H1 (cell line): ENCODE data around the gene SLC1A7. TPM values are rescaled to one million over a fixed set of nuclear protein-coding genes. Genes with fewer than 3 reads are reported as not detected.

Source experiments
- CTCF ChIA-PET: fragments of 300-600 bp; sonication (Branson Sonifier 250); formaldehyde crosslinking; loops from one replicate; lab custom pipeline; 2021; ENCODE audit not compliant: partially characterized antibody; lab: Charles Lee
- POLR2A ChIA-PET: fragments of 300-600 bp; sonication (Branson Sonifier 250); formaldehyde crosslinking; loops from one replicate; lab custom pipeline; 2021; ENCODE audit warnings: inconsistent platforms; ENCODE audit not compliant: partially characterized antibody; lab: Charles Lee
- DNase-seq, 2 experiments: peaks; one replicate each; pipeline versions ENCODE4 v3.0.0 to v3.0.0-alpha.2; 2010 to 2022; ENCODE audit warnings: low spot score in 2 of 2, low read depth in 1 of 2, mixed read lengths in 1 of 2
- FAIRE-seq: peaks from 2 replicates; lab custom pipeline; 2011; peaks lifted over from hg19 to GRCh38; lab: Jason Lieb, UNC
- H2AFZ ChIP-seq: 2 replicates; pipeline ENCODE4 v1.8.1; 2012; ENCODE audit warnings: low read length, inconsistent platforms
- H2AK5ac ChIP-seq: 2 replicates; pipeline ENCODE4 v1.6.1; 2013; ENCODE audit warnings: low read depth, low read length
- H2BK120ac ChIP-seq: replicated peaks from 2 replicates; pipeline ENCODE3; 2013; ENCODE audit warnings: low read depth, low read length, inconsistent platforms
- H2BK12ac ChIP-seq: 2 replicates; pipeline ENCODE4 v1.6.1; 2013; ENCODE audit warnings: low read depth, low read length
- H2BK15ac ChIP-seq: 2 replicates; pipeline ENCODE4 v1.6.1; 2013; ENCODE audit warnings: low read length
- H2BK20ac ChIP-seq: 2 replicates; pipeline ENCODE4 v1.6.1; 2013; ENCODE audit warnings: low read length
- H2BK5ac ChIP-seq: 2 replicates; pipeline ENCODE4 v1.6.1; 2013; ENCODE audit warnings: low read depth, low read length
- H3K14ac ChIP-seq: 2 replicates; pipeline ENCODE4 v1.6.1; 2013; ENCODE audit warnings: inconsistent platforms; ENCODE audit not compliant: insufficient read length
- H3K18ac ChIP-seq: 2 replicates; pipeline ENCODE4 v1.6.1; 2013; ENCODE audit warnings: low read length; ENCODE audit errors: extremely low read depth
- H3K23ac ChIP-seq: 2 replicates; pipeline ENCODE4 v1.6.1; 2013; ENCODE audit warnings: inconsistent platforms; ENCODE audit not compliant: insufficient read length
- H3K23me2 ChIP-seq: 2 replicates; pipeline ENCODE4 v1.6.1; 2013; ENCODE audit warnings: low read depth, low read length
- H3K27ac ChIP-seq: 2 replicates; pipeline ENCODE4 v1.6.1; 2011; ENCODE audit warnings: low read depth, low read length, inconsistent platforms
- H3K27me3 ChIP-seq, 4 experiments: replicated peaks in 1 of 4; 1 replicate in 1 of 4; 2 replicates in 3 of 4; pipeline versions ENCODE4 v1.6.1 to v1.8.1; 2011 to 2013; ENCODE audit warnings: low read length in 3 of 4, mild to moderate bottlenecking in 3 of 4, inconsistent platforms in 2 of 4, mixed read lengths in 2 of 4, moderate library complexity in 1 of 4; ENCODE audit not compliant: control insufficient read depth in 3 of 4, insufficient read depth in 3 of 4; ENCODE audit errors: extremely low read depth in 1 of 4
- H3K36me3 ChIP-seq, 4 experiments: 2 replicates each; pipeline versions ENCODE4 v1.6.1 to v1.8.1; 2011 to 2013; ENCODE audit warnings: mild to moderate bottlenecking in 4 of 4, low read length in 3 of 4, moderate library complexity in 2 of 4, control low read depth in 1 of 4, inconsistent platforms in 1 of 4; ENCODE audit not compliant: insufficient read depth in 4 of 4, control insufficient read depth in 2 of 4
- H3K4ac ChIP-seq: replicated peaks from 2 replicates; pipeline ENCODE3; 2013; ENCODE audit warnings: low read length, low read depth, mixed read lengths, inconsistent platforms; ENCODE audit not compliant: insufficient read length
- H3K4me1 ChIP-seq, 4 experiments: replicated peaks in 1 of 4; 1 replicate in 1 of 4; 2 replicates in 3 of 4; pipeline versions ENCODE4 v1.6.1 to v1.8.1; 2011 to 2013; ENCODE audit warnings: low read length in 3 of 4, inconsistent platforms in 2 of 4, mixed read lengths in 1 of 4; ENCODE audit not compliant: insufficient read depth in 4 of 4, control insufficient read depth in 3 of 4
- H3K4me2 ChIP-seq, 2 experiments: 2 replicates each; pipeline versions ENCODE4 v1.6.1 to v1.8.1; 2011 to 2013; ENCODE audit warnings: low read depth in 2 of 2, low read length in 2 of 2, control low read depth in 1 of 2, inconsistent platforms in 1 of 2, mild to moderate bottlenecking in 1 of 2; ENCODE audit not compliant: insufficient read depth in 1 of 2
- H3K4me3 ChIP-seq, 4 experiments: fragments of 200-600, 300-600 bp in 1 of 4; sonication (generic), shearing (Covaris generic), sonication (Bioruptor Twin) in 1 of 4; 2 replicates each; pipeline versions ENCODE4 v1.5.1 to v1.8.1; 2011 to 2016; ENCODE audit warnings: low read length in 4 of 4, low read depth in 3 of 4, control low read depth in 2 of 4, inconsistent platforms in 2 of 4, mild to moderate bottlenecking in 2 of 4, mixed read lengths in 1 of 4, moderate library complexity in 1 of 4; ENCODE audit not compliant: insufficient read depth in 2 of 4; ENCODE audit errors: extremely low read depth in 1 of 4
- H3K56ac ChIP-seq: replicated peaks from 2 replicates; pipeline ENCODE3; 2013; ENCODE audit warnings: low read depth, mild to moderate bottlenecking, mixed read lengths, low read length, inconsistent platforms; ENCODE audit not compliant: insufficient read length
- H3K79me1 ChIP-seq: 2 replicates; pipeline ENCODE4 v1.6.1; 2013; ENCODE audit warnings: low read depth, low read length, control low read depth
- H3K79me2 ChIP-seq, 2 experiments: 2 replicates each; pipeline versions ENCODE4 v1.6.1 to v1.8.1; 2012 to 2013; ENCODE audit warnings: low read length in 2 of 2, mild to moderate bottlenecking in 2 of 2, inconsistent platforms in 1 of 2; ENCODE audit not compliant: insufficient read depth in 2 of 2, control insufficient read depth in 1 of 2
- H3K9ac ChIP-seq, 4 experiments: replicated peaks in 1 of 4; 1 replicate in 1 of 4; 2 replicates in 3 of 4; pipeline versions ENCODE4 v1.6.1 to v1.8.1; 2011 to 2013; ENCODE audit warnings: low read depth in 3 of 4, low read length in 3 of 4, control low read depth in 2 of 4, mild to moderate bottlenecking in 2 of 4, moderate library complexity in 2 of 4, inconsistent platforms in 1 of 4; ENCODE audit errors: extremely low read depth in 1 of 4
- H3K9me3 ChIP-seq, 2 experiments: 2 replicates each; pipeline versions ENCODE4 v1.6.1 to v1.8.1; 2012 to 2013; ENCODE audit warnings: mild to moderate bottlenecking in 2 of 2, moderate library complexity in 2 of 2, control low read depth in 1 of 2, inconsistent platforms in 1 of 2, low read depth in 1 of 2, low read length in 1 of 2, mixed read lengths in 1 of 2; ENCODE audit not compliant: insufficient read depth in 2 of 2
- H4K20me1 ChIP-seq, 2 experiments: replicated peaks in 1 of 2; 2 replicates each; pipeline versions ENCODE3 to v1.8.1; 2011 to 2013; ENCODE audit warnings: inconsistent platforms in 2 of 2, low read length in 2 of 2, mild to moderate bottlenecking in 1 of 2; ENCODE audit not compliant: insufficient read depth in 2 of 2, control insufficient read depth in 1 of 2
- H4K5ac ChIP-seq: 2 replicates; pipeline ENCODE4 v1.6.1; 2013; ENCODE audit warnings: low read length, low read depth, mixed read lengths, inconsistent platforms; ENCODE audit not compliant: insufficient read length
- H4K8ac ChIP-seq: 2 replicates; pipeline ENCODE4 v1.8.0; 2013; ENCODE audit warnings: mild to moderate bottlenecking, moderate library complexity, low read length, inconsistent platforms; ENCODE audit not compliant: insufficient read depth; ENCODE audit errors: extremely low read depth
- H4K91ac ChIP-seq: replicated peaks from 2 replicates; pipeline ENCODE3; 2013; ENCODE audit warnings: low read length, mixed read lengths, inconsistent platforms; ENCODE audit not compliant: insufficient read length
- CBX5 ChIP-seq: fragments of 300-800, 300-1000 bp; sonication (generic); IDR thresholded peaks from 2 replicates; pipeline ENCODE4 v1.7.1; 2016; ENCODE audit warnings: antibody characterized with exemption, low read length, low read depth
- CBX8 ChIP-seq: fragments of 300-800, 300-1000 bp; sonication (generic); IDR thresholded peaks from 2 replicates; pipeline ENCODE4 v1.7.1; 2016; ENCODE audit warnings: low read depth, low read length, borderline replicate concordance
- CHD1 ChIP-seq: IDR thresholded peaks from 2 replicates; pipeline ENCODE4 v1.6.1; 2012; ENCODE audit warnings: low read depth, low read length, improper control_type of control experiment
- CHD2 ChIP-seq: IDR thresholded peaks from 2 replicates; pipeline ENCODE4 v1.6.1; 2012; ENCODE audit warnings: low read length, improper control_type of control experiment
- FOSL1 ChIP-seq: IDR thresholded peaks from 2 replicates; pipeline ENCODE4 v1.6.1; 2011; ENCODE audit warnings: mild to moderate bottlenecking, low read depth, low read length, moderate library complexity; ENCODE audit not compliant: insufficient read depth
- GTF2F1 ChIP-seq: IDR thresholded peaks from 2 replicates; pipeline ENCODE4 v1.6.1; 2012; ENCODE audit warnings: low read depth, low read length, improper control_type of control experiment, borderline replicate concordance
- JUN ChIP-seq: IDR thresholded peaks from 2 replicates; pipeline ENCODE4 v1.6.1; 2011; ENCODE audit warnings: low read depth, mild to moderate bottlenecking, improper control_type of control experiment, low read length
- KDM5A ChIP-seq: fragments of 200-600 bp; IDR thresholded peaks from 2 replicates; pipeline ENCODE4 v1.7.1; 2012; ENCODE audit warnings: mild to moderate bottlenecking, low read length, inconsistent platforms, mixed read lengths
- NANOG ChIP-seq: IDR thresholded peaks from 2 replicates; pipeline ENCODE4 v1.6.1; 2011; ENCODE audit warnings: low read length, low read depth, mild to moderate bottlenecking, inconsistent platforms; ENCODE audit not compliant: insufficient read depth, poor library complexity, severe bottlenecking
- NRF1 ChIP-seq: IDR thresholded peaks from 2 replicates; pipeline ENCODE4 v1.6.1; 2011; ENCODE audit warnings: mild to moderate bottlenecking, low read depth, low read length, improper control_type of control experiment
- POLR2AphosphoS5 ChIP-seq: IDR thresholded peaks from 2 replicates; pipeline ENCODE4 v1.6.1; 2011; ENCODE audit warnings: low read depth, low read length
- SP1 ChIP-seq: IDR thresholded peaks from 2 replicates; pipeline ENCODE4 v1.6.1; 2011; ENCODE audit warnings: low read depth, low read length
- TBP ChIP-seq: IDR thresholded peaks from 2 replicates; pipeline ENCODE4 v1.6.1; 2011; ENCODE audit warnings: low read depth, low read length, improper control_type of control experiment
- TEAD4 ChIP-seq: IDR thresholded peaks from 2 replicates; pipeline ENCODE4 v1.6.1; 2012; ENCODE audit warnings: low read depth, low read length, inconsistent platforms, mixed read lengths
- YY1 ChIP-seq: IDR thresholded peaks from 2 replicates; pipeline ENCODE4 v1.6.1; 2011; ENCODE audit warnings: low read depth, mild to moderate bottlenecking, low read length
- WGBS, 2 experiments: shearing (Covaris generic) in 1 of 2; methylation state at CpG; one replicate each; pipeline versions ENCODE4 v1.1.6 to v1.1.7; 2013 to 2015; ENCODE audit warnings: low lambda C conversion rate in 2 of 2, mixed read lengths in 2 of 2, inconsistent platforms in 1 of 2, low coverage in 1 of 2, missing lambda C conversion rate in 1 of 2; ENCODE audit not compliant: insufficient replicate concordance in 2 of 2, insufficient coverage in 1 of 2, insufficient read length in 1 of 2; ENCODE audit errors: extremely low coverage in 1 of 2, missing lambda C conversion rate in 1 of 2; 5-methylcytosine and 5-hydroxymethylcytosine counted together
- polyA plus RNA-seq, 7 experiments: library from polyadenylated mRNA; depleted of rRNA in 3 of 7; stranded (reverse) in 5 of 7; unstranded in 2 of 7; fragments of >200 nt in 5 of 7; fragments of 200-250 nt in 2 of 7; gene quantifications; 1 replicate in 5 of 7; 2 replicates in 1 of 7; 4 replicates in 1 of 7; pipeline versions ENCODE4 v1.2.1 to v1.2.3, GENCODE V29; 2011 to 2013; ENCODE audit warnings: missing spikeins in 2 of 7, mixed read lengths in 2 of 7
- total RNA-seq: library from RNA; stranded (reverse); fragmentation: NEBNext Ultra II Directional; extraction: Animal tissue kit (Norgen Biotek cat#: 25700); gene quantifications from 2 replicates; pipeline ENCODE4 v1.2.1, GENCODE V29; 2021

SLC1A7 gene
- total and polyA plus RNA-seq, 2 of the 8 experiments (the other 6 are each of a cell fraction or from before 2014, with no cell fraction given) = not detected

DNA sequence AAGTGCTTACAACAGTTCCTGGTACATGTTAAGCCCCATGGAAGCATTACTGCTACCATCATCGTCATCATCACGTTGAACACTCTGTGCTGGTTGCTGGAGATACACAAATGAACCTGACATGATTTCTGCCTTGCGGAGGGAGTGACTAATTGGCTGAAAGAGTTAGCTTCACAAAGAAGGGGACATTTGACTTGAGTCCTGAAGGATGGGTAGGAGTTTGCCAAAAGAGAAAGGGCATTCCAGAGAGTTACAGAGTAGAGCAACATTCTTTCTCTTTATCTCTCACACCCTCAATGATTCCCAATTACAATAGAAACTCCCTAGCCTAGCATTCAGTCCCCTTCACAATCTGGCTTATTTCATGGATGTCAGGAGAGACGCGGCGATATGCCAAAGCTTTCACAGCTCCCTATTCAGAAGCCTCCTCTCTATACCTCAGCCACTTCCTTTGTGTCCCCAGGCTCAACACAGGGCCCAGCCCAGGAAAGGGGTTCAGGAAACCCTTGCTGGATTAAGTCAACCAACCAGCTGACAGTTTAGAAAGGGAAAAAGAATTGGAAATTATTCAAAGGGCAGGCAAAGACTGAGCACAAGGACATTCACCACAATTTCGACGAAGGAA, 38.0 kb downstream of the SLC1A7 start:
- H3K18ac ChIP-seq = no peak overlapping the region
- H2BK120ac ChIP-seq = no peak overlapping the region
- H3K4ac ChIP-seq = no peak overlapping the region
- no peaks in the 10 kb centered on the region; a peak in 1 of 8 replicates for H3K36me3 ChIP-seq
- ChIA-PET POLR2A (no interaction called here), CTCF (interaction anchor here (1.6 to 1.9 kb wide), 2 partner anchors 21 to 26 kb away, joined by 3 to 4 read pairs; no protein-coding TSS in a partner anchor)
- no peak overlapping the region for H4K5ac ChIP-seq
- no peak overlapping the region for H2AK5ac ChIP-seq
- H2BK12ac ChIP-seq = no peak overlapping the region
- no peaks in the 10 kb centered on the region for H3K79me2 ChIP-seq
- H2BK5ac ChIP-seq = no peak overlapping the region
- no peak overlapping the region for H3K27ac ChIP-seq
- H4K20me1 ChIP-seq = peaks cover 0 to 1% of the 10 kb centered on the region in 2 experiments
- H2AFZ ChIP-seq = no peak overlapping the region
- H3K23me2 ChIP-seq = peaks cover 11% of the 10 kb centered on the region; the same call in 1 of the 2 replicates
- H3K79me1 ChIP-seq = no peaks in the 10 kb centered on the region
- WGBS, 2 experiments = 91% methylated on average over 8 of the region's 8 CpGs; no CpG with 5 or more reads in 1 of the 2 experiments
- peaks cover 5 to 12% of the 10 kb centered on the region in 2 experiments; a peak in 2 of 4 replicates for H3K9me3 ChIP-seq
- H3K27me3 ChIP-seq = peaks cover 0 to under 1% (median 0%) of the 10 kb centered on the region in 4 experiments; a peak in 1 of 7 replicates
- H4K8ac ChIP-seq = no peak overlapping the region
- H3K14ac ChIP-seq = no peak overlapping the region
- H2BK20ac ChIP-seq = no peak overlapping the region
- H3K23ac ChIP-seq = no peak overlapping the region
- H2BK15ac ChIP-seq = no peak overlapping the region
- no peak overlapping the region for H3K56ac ChIP-seq
- no peak overlapping the region for H4K91ac ChIP-seq
- no peak for FAIRE-seq
- H3K4me2 ChIP-seq = no peak overlapping the region
- H3K9ac ChIP-seq = no peak overlapping the region
- H3K4me3 ChIP-seq = no peak overlapping the region
- H3K4me1 ChIP-seq = peaks cover 0 to 2% (median 0%) of the 10 kb centered on the region in 4 experiments; a peak in 1 of 7 replicates
- DNase-seq = no peak
- TF ChIP-seq JUN (no peak), GTF2F1 (no peak), POLR2AphosphoS5 (no peak), KDM5A (no peak), CHD2 (no peak), SP1 (no peak), FOSL1 (no peak), CBX8 (no peak), CHD1 (no peak), NANOG (no peak), TBP (no peak), NRF1 (no peak), CBX5 (no peak), YY1 (no peak), TEAD4 (no peak)
